OCI-LY7 (cell line): ENCODE measurements around the gene CBS.

Source experiments
- CTCF ChIP-seq: fragments of 200-600 bp; sonication (generic); conservative IDR thresholded peaks from 2 replicates; pipeline ENCODE4 v1.5.1; 2014; ENCODE audit warnings: mild to moderate bottlenecking, antibody characterized with exemption, low read length, moderate library complexity, mixed read lengths
- EZH2phosphoT487 ChIP-seq: fragments of 200-600 bp; sonication (generic); IDR thresholded peaks from 2 replicates; pipeline ENCODE4 v1.6.1; 2018; ENCODE audit warnings: low read depth, borderline replicate concordance, mild to moderate bottlenecking, mixed run types, antibody characterized with exemption, low read length, moderate library complexity, mixed read lengths

GRCh38 chr21:43029785-43030184 is 45.9 kb downstream of the CBS start:
- TF ChIP-seq CTCF = no peak
- no peak for TF ChIP-seq EZH2phosphoT487
